ENCODE results near the gene RMDN2.

- TF ChIP-seq CTCF (IDR thresholded peaks at IDR 0.05): no peak
- TF ChIP-seq ZFX (IDR thresholded peaks at IDR 0.05; ENCODE audit: borderline replicate concordance): no peak
These were observed 29.9 kb upstream of the RMDN2 start for GRCh38 chr2:37895140-37895539.

Data from 22Rv1 (cell line).